C4-2B (cell line): ENCODE results near the gene ANKRD55.

Experiments
- H3K27ac ChIP-seq: fragments of 450-650 bp; 2 replicates; pipeline ENCODE4 v1.5.1; 2017
- CTCF ChIP-seq: fragments of 450-650 bp; conservative IDR thresholded peaks from 2 replicates; pipeline ENCODE4 v1.5.1; 2017; ENCODE audit warnings: mild to moderate bottlenecking
- ZFX ChIP-seq: fragments of 450-650 bp; IDR thresholded peaks from 2 replicates; pipeline ENCODE4 v1.6.1; 2017

Gene ANKRD55

DNA sequence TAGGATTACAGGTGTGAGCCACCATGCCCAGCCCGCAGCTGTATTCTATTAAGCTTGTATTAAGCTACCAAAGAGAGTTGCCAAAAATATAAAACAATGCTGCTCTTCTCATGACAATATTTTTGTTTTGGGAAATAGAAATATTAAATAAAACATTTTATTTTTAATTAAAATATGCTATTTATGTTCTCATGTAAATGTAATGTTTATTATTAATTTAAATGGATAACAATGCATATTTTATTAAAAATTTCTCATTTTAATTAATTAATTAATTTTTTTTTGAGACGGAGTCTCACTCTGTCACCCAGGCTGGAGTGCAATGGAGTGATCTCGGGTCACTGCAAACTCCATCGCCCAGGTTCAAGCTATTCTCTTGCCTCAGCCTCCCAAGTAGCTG lies 117.5 kb downstream of the ANKRD55 start:
- no peak for TF ChIP-seq ZFX
- TF ChIP-seq CTCF = no peak
- H3K27ac ChIP-seq = no peak overlapping the region

GRCh38 chr5:56112526-56113121 lies 120.5 kb downstream of the ANKRD55 start:
- TF ChIP-seq CTCF = no peak
- TF ChIP-seq ZFX = no peak
- H3K27ac ChIP-seq = no peak overlapping the region

DNA sequence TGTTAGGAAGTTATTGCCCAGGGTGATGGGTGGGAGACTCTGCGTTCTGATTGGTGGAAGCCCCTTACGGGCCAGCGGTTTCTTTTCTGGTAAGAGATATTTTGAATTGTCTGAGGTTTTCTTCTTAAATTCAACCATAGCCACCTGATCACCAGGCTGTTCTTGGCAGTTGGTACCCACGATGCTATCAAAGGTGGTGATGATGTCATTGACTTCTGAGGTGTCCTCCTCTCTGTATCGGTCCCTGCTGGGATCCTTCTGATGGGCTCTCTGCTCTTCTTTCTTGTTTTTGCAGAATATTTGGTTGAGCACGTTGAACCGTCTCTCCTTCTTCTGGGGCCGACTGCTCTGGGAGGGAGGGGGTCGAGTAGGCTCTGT lies 121.7 kb downstream of the ANKRD55 start:
- no peak overlapping the region for H3K27ac ChIP-seq

DNA sequence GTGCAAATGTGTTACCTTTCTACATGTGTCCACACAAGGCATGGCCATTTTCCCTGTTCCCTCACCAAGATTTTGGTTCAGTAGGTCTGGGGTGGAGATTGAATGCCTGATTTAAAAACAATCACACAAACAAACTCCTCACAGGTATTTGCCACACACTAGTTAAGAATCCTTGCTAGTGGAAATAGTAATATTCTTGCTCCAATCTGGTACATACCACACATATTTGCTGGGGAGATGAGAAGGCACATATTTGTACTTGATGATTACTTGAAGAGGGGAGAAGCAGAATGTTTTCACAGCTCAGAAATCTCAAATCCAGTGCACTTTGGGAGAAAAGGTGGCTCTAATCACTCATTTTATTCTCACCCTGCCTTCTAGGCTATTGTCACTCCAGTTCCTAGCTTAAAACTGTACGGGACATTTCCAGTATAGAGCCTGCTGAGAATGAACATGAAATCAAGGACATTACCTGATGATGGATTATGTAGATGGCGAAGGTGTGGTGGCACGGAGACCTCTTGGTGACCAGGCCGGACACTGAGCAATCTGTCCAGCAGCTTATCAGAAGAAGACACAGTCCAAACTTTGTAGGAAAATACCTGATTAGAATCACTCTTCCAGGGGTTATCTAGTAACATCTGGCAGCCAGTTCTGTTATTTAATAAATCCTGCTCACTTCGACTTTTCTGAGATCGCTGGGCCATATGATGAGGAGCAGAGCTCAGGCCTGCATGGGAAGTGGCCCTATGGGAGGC lies 122.3 kb downstream of the ANKRD55 start:
- no peak overlapping the region for H3K27ac ChIP-seq
- no peak for TF ChIP-seq ZFX
- no peak for TF ChIP-seq CTCF

More for the DNA sequence above, 121.7 kb downstream of the ANKRD55 start:
- TF ChIP-seq ZFX (no peak), CTCF (no peak)

GRCh38 chr5:56108246-56108645 lies 124.9 kb downstream of the ANKRD55 start:
- H3K27ac ChIP-seq = no peak overlapping the region
- TF ChIP-seq CTCF (no peak), ZFX (no peak)

DNA sequence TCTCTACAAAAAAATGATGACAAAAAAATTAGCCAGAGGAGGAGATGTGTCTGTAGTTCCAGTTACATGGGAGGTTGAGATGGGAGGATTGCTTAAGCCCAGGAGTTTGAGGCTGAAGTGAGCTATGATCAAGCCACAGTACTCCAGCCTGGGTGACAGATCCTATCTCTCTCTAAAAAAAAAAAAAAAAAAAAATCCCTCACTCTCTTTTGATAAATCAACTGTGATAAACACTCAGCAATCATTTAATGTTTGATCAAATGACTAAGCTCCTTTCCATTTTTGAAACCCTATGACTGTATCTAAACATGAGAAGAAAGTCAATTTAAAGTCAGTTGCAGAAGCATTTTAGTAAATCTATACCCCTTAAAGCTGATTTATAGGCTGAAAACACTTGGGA lies 126.3 kb downstream of the ANKRD55 start:
- no peak overlapping the region for H3K27ac ChIP-seq
- no peak for TF ChIP-seq ZFX
- no peak for TF ChIP-seq CTCF

GRCh38 chr5:56105511-56106291 lies 127.4 kb downstream of the ANKRD55 start:
- no peak overlapping the region for H3K27ac ChIP-seq
- TF ChIP-seq CTCF (no peak), ZFX (no peak)
